H1 (cell line): ENCODE measurements around the gene KCNK13. TPM values are rescaled to one million over a fixed set of nuclear protein-coding genes. Genes with fewer than 3 reads are reported as not detected.

ENCODE experiments used
- polyA plus RNA-seq, 7 experiments: library from polyadenylated mRNA; depleted of rRNA in 3 of 7; stranded (reverse) in 5 of 7; unstranded in 2 of 7; fragments of >200 nt in 5 of 7; fragments of 200-250 nt in 2 of 7; gene quantifications; 1 replicate in 5 of 7; 2 replicates in 1 of 7; 4 replicates in 1 of 7; pipeline versions ENCODE4 v1.2.1 to v1.2.3, GENCODE V29; 2011 to 2013; ENCODE audit warnings: missing spikeins in 2 of 7, mixed read lengths in 2 of 7
- total RNA-seq: library from RNA; stranded (reverse); fragmentation: NEBNext Ultra II Directional; extraction: Animal tissue kit (Norgen Biotek cat#: 25700); gene quantifications from 2 replicates; pipeline ENCODE4 v1.2.1, GENCODE V29; 2021
- TF ChIP-seq, protein P1 (sequence below): fragments of 300-600 bp; sonication (generic); IDR thresholded peaks from 2 replicates; pipeline ENCODE4 v1.7.1; 2012; ENCODE audit warnings: low read length, moderate library complexity, mild to moderate bottlenecking, inconsistent platforms; ENCODE audit not compliant: insufficient replicate concordance

The KCNK13 gene
- total and polyA plus RNA-seq, 2 of the 8 experiments (the other 6 are each of a cell fraction or from before 2014, with no cell fraction given): 0.39 to 0.48 TPM

DNA sequence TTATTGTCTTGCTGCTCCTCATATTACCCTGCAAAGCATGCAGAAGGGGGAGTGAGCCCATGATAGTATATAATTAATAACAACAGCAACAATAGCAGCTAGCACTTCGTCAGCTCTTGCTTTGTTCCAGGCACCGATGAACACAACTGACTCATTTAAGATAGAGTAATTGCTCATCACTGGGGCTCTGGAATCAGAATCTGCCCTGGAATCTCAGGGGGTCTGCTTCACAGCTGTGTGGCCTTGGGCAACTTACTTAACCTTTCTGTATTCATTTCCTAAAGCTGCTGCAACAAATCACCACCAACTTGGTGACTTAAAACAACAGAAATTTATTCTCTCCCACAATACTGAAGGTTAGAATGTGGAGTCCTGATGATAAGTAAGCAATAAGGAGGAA is 139.6 kb downstream of the KCNK13 start (continued):
- TF ChIP-seq, protein P1, sequence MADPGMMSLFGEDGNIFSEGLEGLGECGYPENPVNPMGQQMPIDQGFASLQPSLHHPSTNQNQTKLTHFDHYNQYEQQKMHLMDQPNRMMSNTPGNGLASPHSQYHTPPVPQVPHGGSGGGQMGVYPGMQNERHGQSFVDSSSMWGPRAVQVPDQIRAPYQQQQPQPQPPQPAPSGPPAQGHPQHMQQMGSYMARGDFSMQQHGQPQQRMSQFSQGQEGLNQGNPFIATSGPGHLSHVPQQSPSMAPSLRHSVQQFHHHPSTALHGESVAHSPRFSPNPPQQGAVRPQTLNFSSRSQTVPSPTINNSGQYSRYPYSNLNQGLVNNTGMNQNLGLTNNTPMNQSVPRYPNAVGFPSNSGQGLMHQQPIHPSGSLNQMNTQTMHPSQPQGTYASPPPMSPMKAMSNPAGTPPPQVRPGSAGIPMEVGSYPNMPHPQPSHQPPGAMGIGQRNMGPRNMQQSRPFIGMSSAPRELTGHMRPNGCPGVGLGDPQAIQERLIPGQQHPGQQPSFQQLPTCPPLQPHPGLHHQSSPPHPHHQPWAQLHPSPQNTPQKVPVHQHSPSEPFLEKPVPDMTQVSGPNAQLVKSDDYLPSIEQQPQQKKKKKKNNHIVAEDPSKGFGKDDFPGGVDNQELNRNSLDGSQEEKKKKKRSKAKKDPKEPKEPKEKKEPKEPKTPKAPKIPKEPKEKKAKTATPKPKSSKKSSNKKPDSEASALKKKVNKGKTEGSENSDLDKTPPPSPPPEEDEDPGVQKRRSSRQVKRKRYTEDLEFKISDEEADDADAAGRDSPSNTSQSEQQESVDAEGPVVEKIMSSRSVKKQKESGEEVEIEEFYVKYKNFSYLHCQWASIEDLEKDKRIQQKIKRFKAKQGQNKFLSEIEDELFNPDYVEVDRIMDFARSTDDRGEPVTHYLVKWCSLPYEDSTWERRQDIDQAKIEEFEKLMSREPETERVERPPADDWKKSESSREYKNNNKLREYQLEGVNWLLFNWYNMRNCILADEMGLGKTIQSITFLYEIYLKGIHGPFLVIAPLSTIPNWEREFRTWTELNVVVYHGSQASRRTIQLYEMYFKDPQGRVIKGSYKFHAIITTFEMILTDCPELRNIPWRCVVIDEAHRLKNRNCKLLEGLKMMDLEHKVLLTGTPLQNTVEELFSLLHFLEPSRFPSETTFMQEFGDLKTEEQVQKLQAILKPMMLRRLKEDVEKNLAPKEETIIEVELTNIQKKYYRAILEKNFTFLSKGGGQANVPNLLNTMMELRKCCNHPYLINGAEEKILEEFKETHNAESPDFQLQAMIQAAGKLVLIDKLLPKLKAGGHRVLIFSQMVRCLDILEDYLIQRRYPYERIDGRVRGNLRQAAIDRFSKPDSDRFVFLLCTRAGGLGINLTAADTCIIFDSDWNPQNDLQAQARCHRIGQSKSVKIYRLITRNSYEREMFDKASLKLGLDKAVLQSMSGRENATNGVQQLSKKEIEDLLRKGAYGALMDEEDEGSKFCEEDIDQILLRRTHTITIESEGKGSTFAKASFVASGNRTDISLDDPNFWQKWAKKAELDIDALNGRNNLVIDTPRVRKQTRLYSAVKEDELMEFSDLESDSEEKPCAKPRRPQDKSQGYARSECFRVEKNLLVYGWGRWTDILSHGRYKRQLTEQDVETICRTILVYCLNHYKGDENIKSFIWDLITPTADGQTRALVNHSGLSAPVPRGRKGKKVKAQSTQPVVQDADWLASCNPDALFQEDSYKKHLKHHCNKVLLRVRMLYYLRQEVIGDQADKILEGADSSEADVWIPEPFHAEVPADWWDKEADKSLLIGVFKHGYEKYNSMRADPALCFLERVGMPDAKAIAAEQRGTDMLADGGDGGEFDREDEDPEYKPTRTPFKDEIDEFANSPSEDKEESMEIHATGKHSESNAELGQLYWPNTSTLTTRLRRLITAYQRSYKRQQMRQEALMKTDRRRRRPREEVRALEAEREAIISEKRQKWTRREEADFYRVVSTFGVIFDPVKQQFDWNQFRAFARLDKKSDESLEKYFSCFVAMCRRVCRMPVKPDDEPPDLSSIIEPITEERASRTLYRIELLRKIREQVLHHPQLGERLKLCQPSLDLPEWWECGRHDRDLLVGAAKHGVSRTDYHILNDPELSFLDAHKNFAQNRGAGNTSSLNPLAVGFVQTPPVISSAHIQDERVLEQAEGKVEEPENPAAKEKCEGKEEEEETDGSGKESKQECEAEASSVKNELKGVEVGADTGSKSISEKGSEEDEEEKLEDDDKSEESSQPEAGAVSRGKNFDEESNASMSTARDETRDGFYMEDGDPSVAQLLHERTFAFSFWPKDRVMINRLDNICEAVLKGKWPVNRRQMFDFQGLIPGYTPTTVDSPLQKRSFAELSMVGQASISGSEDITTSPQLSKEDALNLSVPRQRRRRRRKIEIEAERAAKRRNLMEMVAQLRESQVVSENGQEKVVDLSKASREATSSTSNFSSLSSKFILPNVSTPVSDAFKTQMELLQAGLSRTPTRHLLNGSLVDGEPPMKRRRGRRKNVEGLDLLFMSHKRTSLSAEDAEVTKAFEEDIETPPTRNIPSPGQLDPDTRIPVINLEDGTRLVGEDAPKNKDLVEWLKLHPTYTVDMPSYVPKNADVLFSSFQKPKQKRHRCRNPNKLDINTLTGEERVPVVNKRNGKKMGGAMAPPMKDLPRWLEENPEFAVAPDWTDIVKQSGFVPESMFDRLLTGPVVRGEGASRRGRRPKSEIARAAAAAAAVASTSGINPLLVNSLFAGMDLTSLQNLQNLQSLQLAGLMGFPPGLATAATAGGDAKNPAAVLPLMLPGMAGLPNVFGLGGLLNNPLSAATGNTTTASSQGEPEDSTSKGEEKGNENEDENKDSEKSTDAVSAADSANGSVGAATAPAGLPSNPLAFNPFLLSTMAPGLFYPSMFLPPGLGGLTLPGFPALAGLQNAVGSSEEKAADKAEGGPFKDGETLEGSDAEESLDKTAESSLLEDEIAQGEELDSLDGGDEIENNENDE: no peak
